GM12878 (cell line): ENCODE data around the gene TTF2. TPM values are rescaled to one million over a fixed set of nuclear protein-coding genes. Genes with fewer than 3 reads are reported as not detected.

Source experiments
- CREM ChIP-seq: IDR thresholded peaks from 2 replicates; pipeline ENCODE4 v1.6.1; 2014; ENCODE audit warnings: antibody characterized with exemption, low read depth
- HDAC2 ChIP-seq: fragments of 200-600 bp; sonication (generic); IDR thresholded peaks from 2 replicates; pipeline ENCODE4 v1.6.1; 2017
- WRNIP1 ChIP-seq: IDR thresholded peaks from 2 replicates; pipeline ENCODE4 v1.6.1; 2011; ENCODE audit warnings: low read depth, low read length, improper control_type of control experiment, borderline replicate concordance
- ZNF592 ChIP-seq: fragments of 450-650 bp; IDR thresholded peaks from 2 replicates; pipeline ENCODE4 v1.6.1; 2017; ENCODE audit warnings: mild to moderate bottlenecking, moderate library complexity
- polyA plus RNA-seq, 11 experiments: library from polyadenylated mRNA; depleted of rRNA in 4 of 11; unstranded in 6 of 11; stranded (reverse) in 5 of 11; fragments of >200 nt; fragmentation: Nextera tagmentation in 4 of 11; fragmentation: Illumina TruSeq in 1 of 11; extraction: Ambion mirVana in 4 of 11; extraction: Trizol in 1 of 11; gene quantifications; 1 replicate in 1 of 11; 2 replicates in 10 of 11; pipeline versions ENCODE4 v1.2.1 to v1.2.3, GENCODE V29; 2011 to 2016; ENCODE audit warnings: inconsistent platforms in 2 of 11, missing spikeins in 2 of 11, low read depth in 1 of 11
- total RNA-seq, 4 experiments: library from RNA; depleted of rRNA in 3 of 4; stranded (reverse); fragments of >200 nt in 3 of 4; fragmentation: Illumina TruSeq in 1 of 4; extraction: Trizol in 1 of 4; gene quantifications; 2 replicates each; pipeline versions ENCODE4 v1.2.1 to v1.2.3, GENCODE V29; 2013 to 2021
- TF ChIP-seq, protein P1 (sequence below): fragments of 450-650 bp; IDR thresholded peaks from 2 replicates; pipeline ENCODE4 v1.6.1; 2016; ENCODE audit warnings: mild to moderate bottlenecking
- TF ChIP-seq, protein P2 (sequence below): fragments of 450-650 bp; formaldehyde crosslinking; IDR thresholded peaks from 2 replicates; pipeline ENCODE4 v1.4.0; 2020; ENCODE audit warnings: mild to moderate bottlenecking, moderate library complexity

TTF2 gene
- total and polyA plus RNA-seq, 10 of the 15 experiments (the other 5 are each of a cell fraction or from before 2014, with no cell fraction given) = 17.7 to 134 (median 78.2) TPM

DNA sequence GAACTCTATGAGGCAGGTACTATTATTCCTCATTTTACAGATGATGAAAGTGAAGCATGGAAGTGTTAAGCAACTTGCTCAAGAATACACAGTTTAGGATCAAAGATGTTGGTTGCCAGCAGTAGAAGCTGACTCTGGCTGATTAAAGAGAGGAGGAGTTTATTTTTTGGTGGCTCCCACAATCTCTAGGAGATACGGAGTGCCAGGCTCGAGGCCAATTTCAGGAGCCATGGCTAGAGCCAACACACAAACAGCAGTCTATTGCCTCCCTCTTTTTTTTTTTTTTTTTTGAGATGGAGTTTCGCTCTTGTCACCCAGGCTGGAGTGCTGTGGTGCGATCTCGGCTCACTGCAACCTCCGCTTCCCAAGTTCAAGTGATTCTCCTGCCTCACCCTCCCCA lies 19.6 kb downstream of the TTF2 start (continued):
- TF ChIP-seq, protein P1, sequence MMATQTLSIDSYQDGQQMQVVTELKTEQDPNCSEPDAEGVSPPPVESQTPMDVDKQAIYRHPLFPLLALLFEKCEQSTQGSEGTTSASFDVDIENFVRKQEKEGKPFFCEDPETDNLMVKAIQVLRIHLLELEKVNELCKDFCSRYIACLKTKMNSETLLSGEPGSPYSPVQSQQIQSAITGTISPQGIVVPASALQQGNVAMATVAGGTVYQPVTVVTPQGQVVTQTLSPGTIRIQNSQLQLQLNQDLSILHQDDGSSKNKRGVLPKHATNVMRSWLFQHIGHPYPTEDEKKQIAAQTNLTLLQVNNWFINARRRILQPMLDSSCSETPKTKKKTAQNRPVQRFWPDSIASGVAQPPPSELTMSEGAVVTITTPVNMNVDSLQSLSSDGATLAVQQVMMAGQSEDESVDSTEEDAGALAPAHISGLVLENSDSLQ = no peak
- TF ChIP-seq CREM (no peak), WRNIP1 (no peak), HDAC2 (no peak), ZNF592 (no peak)
- TF ChIP-seq, protein P2, sequence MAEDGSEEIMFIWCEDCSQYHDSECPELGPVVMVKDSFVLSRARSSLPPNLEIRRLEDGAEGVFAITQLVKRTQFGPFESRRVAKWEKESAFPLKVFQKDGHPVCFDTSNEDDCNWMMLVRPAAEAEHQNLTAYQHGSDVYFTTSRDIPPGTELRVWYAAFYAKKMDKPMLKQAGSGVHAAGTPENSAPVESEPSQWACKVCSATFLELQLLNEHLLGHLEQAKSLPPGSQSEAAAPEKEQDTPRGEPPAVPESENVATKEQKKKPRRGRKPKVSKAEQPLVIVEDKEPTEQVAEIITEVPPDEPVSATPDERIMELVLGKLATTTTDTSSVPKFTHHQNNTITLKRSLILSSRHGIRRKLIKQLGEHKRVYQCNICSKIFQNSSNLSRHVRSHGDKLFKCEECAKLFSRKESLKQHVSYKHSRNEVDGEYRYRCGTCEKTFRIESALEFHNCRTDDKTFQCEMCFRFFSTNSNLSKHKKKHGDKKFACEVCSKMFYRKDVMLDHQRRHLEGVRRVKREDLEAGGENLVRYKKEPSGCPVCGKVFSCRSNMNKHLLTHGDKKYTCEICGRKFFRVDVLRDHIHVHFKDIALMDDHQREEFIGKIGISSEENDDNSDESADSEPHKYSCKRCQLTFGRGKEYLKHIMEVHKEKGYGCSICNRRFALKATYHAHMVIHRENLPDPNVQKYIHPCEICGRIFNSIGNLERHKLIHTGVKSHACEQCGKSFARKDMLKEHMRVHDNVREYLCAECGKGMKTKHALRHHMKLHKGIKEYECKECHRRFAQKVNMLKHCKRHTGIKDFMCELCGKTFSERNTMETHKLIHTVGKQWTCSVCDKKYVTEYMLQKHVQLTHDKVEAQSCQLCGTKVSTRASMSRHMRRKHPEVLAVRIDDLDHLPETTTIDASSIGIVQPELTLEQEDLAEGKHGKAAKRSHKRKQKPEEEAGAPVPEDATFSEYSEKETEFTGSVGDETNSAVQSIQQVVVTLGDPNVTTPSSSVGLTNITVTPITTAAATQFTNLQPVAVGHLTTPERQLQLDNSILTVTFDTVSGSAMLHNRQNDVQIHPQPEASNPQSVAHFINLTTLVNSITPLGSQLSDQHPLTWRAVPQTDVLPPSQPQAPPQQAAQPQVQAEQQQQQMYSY (CRISPR knock-in tag) = no peak
